ENCODE results near the gene TRRAP.

Gene TRRAP

GRCh38 chr7:98956469-98956868 is 78.1 kb downstream of the TRRAP start:
- DNase-seq = no peak

GRCh38 chr7:98956937-98957336 is 78.6 kb downstream of the TRRAP start:
- DNase-seq = no peak

GRCh38 chr7:98957766-98958165 is 79.4 kb downstream of the TRRAP start:
- DNase-seq = no peak

- no peak for DNase-seq
These were observed 80.6 kb downstream of the TRRAP start for GRCh38 chr7:98958968-98959367.

GRCh38 chr7:98963305-98963704 is 85.0 kb downstream of the TRRAP start:
- DNase-seq = no peak

- DNase-seq = no peak
These were observed 86.3 kb downstream of the TRRAP start for GRCh38 chr7:98964596-98964995.

- DNase-seq = no peak
These were observed 90.3 kb downstream of the TRRAP start for GRCh38 chr7:98968621-98969020.

GRCh38 chr7:98969386-98969785 is 91.1 kb downstream of the TRRAP start:
- no peak for DNase-seq

GRCh38 chr7:98970016-98970615 is 91.8 kb downstream of the TRRAP start:
- no peak for DNase-seq

GRCh38 chr7:98970805-98971204 is 92.5 kb downstream of the TRRAP start:
- DNase-seq = no peak

GRCh38 chr7:98974205-98974604 is 95.9 kb downstream of the TRRAP start:
- no peak for DNase-seq

- no peak for DNase-seq
These were observed 96.8 kb downstream of the TRRAP start for GRCh38 chr7:98974906-98975816.

GRCh38 chr7:98976396-98977185 is 98.3 kb downstream of the TRRAP start:
- no peak for DNase-seq

GRCh38 chr7:98978672-98979071 is 100.3 kb downstream of the TRRAP start:
- no peak for DNase-seq

- DNase-seq = no peak
These were observed 103.4 kb downstream of the TRRAP start for GRCh38 chr7:98981701-98982100.

- DNase-seq = no peak
These were observed 104.4 kb downstream of the TRRAP start for GRCh38 chr7:98982686-98983085.

- DNase-seq = no peak
These were observed 105.8 kb downstream of the TRRAP start for GRCh38 chr7:98984126-98984525.

- no peak for DNase-seq
These were observed 107.1 kb downstream of the TRRAP start for GRCh38 chr7:98985406-98985805.

GRCh38 chr7:98985945-98986344 is 107.6 kb downstream of the TRRAP start:
- no peak for DNase-seq

GRCh38 chr7:98988641-98989040 is 110.3 kb downstream of the TRRAP start:
- no peak for DNase-seq

GRCh38 chr7:98990356-98990755 is 112.0 kb downstream of the TRRAP start:
- DNase-seq = no peak

- no peak for DNase-seq
These were observed 112.8 kb downstream of the TRRAP start for GRCh38 chr7:98991141-98991540.

GRCh38 chr7:98992076-98992475 is 113.7 kb downstream of the TRRAP start:
- no peak for DNase-seq
